ENCODE data around the gene IRS2.

GRCh38 chr13:109794095-109794494 lies 7.7 kb upstream of the IRS2 start:
- TF ChIP-seq GATA2 (IDR thresholded peaks at IDR 0.05; ENCODE audit: low read depth, low read length) (no peak), GATA3 (IDR thresholded peaks at IDR 0.05; ENCODE audit: low read depth, low read length) (no peak)
